BLaER1 treated with 17β-estradiol and CSF1 and Interleukin-3, amounts not matched to agents 10 nM and 100 nM (cell line): ENCODE data around the gene RFC1.

Source experiments
- H3K27ac ChIP-seq, 11 experiments: shearing (Covaris generic); formaldehyde crosslinking; 2 replicates each; pipeline ENCODE4 v1.8.1; 2022
- H3K27me3 ChIP-seq, 11 experiments: shearing (Covaris generic); formaldehyde crosslinking; 2 replicates each; pipeline ENCODE4 v1.8.1; 2022
- H3K36me3 ChIP-seq, 11 experiments: shearing (Covaris generic); formaldehyde crosslinking; 2 replicates each; pipeline ENCODE4 v1.8.1; 2022
- H3K4me1 ChIP-seq, 10 experiments: shearing (Covaris generic); formaldehyde crosslinking; 2 replicates each; pipeline ENCODE4 v1.8.1; 2022
- H3K4me2 ChIP-seq, 11 experiments: shearing (Covaris generic); formaldehyde crosslinking; 2 replicates each; pipeline ENCODE4 v1.8.1; 2022
- H3K4me3 ChIP-seq, 10 experiments: shearing (Covaris generic); formaldehyde crosslinking; 2 replicates each; pipeline ENCODE4 v1.8.1; 2022
- H3K9ac ChIP-seq, 11 experiments: shearing (Covaris generic); formaldehyde crosslinking; 2 replicates each; pipeline ENCODE4 v1.8.1; 2022
- H3K9me3 ChIP-seq, 11 experiments: shearing (Covaris generic); formaldehyde crosslinking; replicated peaks in 1 of 11; 2 replicates each; pipeline ENCODE4 v1.8.1; 2022
- H4K20me1 ChIP-seq, 11 experiments: shearing (Covaris generic); formaldehyde crosslinking; 2 replicates each; pipeline ENCODE4 v1.8.1; 2022
- Cebpa-rat ChIP-seq, 11 experiments: shearing (Covaris generic); IDR thresholded peaks; 2 replicates each; pipeline ENCODE4 v1.8.1; 2022

Gene RFC1

DNA sequence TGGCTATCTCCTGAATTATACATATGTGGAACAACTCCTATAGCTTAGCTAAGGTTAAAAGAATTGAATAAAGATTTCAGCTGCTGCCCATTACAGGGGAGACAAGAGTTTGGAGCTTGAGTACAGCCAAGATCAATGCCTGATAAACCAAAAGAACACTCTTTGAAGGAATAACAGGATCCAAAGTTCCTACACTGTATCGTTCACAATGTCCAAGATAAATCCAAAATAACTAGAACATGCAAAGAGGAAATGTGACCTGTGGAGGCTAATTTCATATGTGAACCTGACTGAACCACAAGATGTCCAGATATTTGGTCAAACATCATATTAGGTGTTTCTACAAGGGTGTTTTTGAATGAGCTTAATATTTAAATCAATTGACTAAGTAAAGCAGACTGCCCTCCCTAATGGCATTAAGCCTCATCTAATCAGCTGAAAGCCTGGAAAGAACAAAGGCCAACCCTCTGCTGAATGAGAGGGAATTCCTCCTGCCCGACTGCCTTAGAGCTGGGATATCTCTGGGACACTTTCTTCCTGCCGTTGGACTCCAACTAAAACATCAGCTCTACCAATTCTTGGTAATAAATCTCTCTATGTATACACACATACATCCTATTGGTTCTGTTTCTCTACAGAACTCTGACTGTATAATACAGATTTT, 19.2 kb downstream of the RFC1 start:
- Histone ChIP-seq H3K36me3 (peaks cover 82 to 100% (median 95%) of the 10 kb centered on the region in 11 experiments), H3K9me3 (peaks cover 15 to 41% (median 32%) of the 10 kb centered on the region in 11 experiments), H3K27ac (no peak overlapping the region), H4K20me1 (peaks cover 0 to 15% (median 3%) of the 10 kb centered on the region in 11 experiments; a peak in 9 of 22 replicates), H3K4me2 (no peak overlapping the region), H3K4me1 (peaks cover 0 to 6% (median 0%) of the 10 kb centered on the region in 10 experiments; a peak in 3 of 20 replicates), H3K9ac (no peak overlapping the region), H3K4me3 (no peak overlapping the region), H3K27me3 (no peaks in the 10 kb centered on the region)
- TF ChIP-seq Cebpa-rat (IDR thresholded peaks at IDR 0.05) = no peak

DNA sequence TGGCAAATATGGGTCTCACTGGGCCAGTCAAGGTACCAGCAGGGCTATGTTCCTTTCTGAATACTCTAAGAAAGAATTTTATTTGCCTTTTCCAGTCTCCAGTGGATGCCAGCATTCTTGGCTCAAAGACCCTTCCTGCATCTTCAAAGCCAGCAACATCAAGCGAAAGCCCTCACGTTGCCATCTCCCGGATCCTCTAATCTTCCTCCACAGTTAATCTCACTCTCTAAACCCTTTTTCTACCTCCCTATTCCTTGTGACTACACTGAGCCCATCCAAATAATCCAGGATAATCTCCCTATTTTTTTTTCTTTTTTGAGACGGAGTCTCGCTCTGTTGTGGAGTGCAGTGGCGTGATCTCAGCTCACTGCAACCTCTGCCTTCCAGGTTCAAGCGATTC, 23.4 kb downstream of the RFC1 start:
- peaks cover 0 to 6% (median under 1%) of the 10 kb centered on the region in 11 experiments; a peak in 2 of 22 replicates for H3K9me3 ChIP-seq
- H3K27me3 ChIP-seq = no peaks in the 10 kb centered on the region
- H3K27ac ChIP-seq = no peak overlapping the region
- peaks cover 0 to 15% (median 3%) of the 10 kb centered on the region in 11 experiments; a peak in 9 of 22 replicates for H4K20me1 ChIP-seq
- peaks cover 0 to 11% (median 3%) of the 10 kb centered on the region in 10 experiments; a peak in 7 of 20 replicates for H3K4me1 ChIP-seq
- no peak overlapping the region for H3K9ac ChIP-seq
- no peak overlapping the region for H3K4me3 ChIP-seq
- H3K36me3 ChIP-seq = peaks cover 77 to 93% (median 86%) of the 10 kb centered on the region in 11 experiments
- no peak for TF ChIP-seq Cebpa-rat (IDR thresholded peaks at IDR 0.05)
- H3K4me2 ChIP-seq = no peak overlapping the region

DNA sequence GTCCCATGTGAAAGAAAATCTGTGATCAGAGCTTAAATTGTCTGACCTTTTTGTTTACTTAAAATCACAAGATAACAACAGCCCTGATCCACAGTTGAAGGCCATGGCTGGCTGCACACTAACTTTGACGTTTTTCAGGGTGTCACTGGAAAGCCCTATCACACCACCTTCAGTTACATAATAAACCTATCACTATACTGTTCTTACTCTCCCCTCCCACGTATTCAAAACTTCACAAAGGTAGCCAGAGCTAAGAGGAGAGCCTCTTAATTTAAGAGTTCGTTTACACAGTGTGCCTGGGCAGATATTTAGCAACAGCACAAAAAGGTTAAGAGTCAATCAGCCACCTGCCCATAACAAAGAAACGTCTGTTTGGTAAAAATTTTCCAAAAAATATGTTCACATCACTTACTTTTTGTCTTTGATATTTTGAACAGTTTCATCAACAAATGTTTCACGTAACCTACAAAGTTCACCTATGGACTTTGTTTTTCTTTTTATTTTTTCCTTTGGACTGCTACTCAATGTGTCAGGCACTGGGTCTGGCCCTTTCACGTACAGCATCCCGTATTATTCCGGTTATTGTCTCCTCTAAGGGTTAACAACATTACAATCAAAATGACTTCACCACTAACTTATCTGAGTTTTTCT, 25.0 kb downstream of the RFC1 start:
- no peak for TF ChIP-seq Cebpa-rat (IDR thresholded peaks at IDR 0.05)
- H3K4me1 ChIP-seq = peaks cover 0 to 11% (median 3%) of the 10 kb centered on the region in 10 experiments; a peak in 7 of 20 replicates
- H3K4me2 ChIP-seq = peak overlapping the region in 1 of 11 experiments; percentile 33; a peak in 2 of 22 replicates
- H3K4me3 ChIP-seq = no peak overlapping the region
- H4K20me1 ChIP-seq = peaks cover 0 to 13% (median 0%) of the 10 kb centered on the region in 11 experiments; a peak in 9 of 22 replicates
- H3K27me3 ChIP-seq = no peaks in the 10 kb centered on the region
- H3K36me3 ChIP-seq = peaks cover 68 to 86% (median 78%) of the 10 kb centered on the region in 11 experiments
- no peak overlapping the region for H3K9ac ChIP-seq
- H3K9me3 ChIP-seq = no peaks in the 10 kb centered on the region
- no peak overlapping the region for H3K27ac ChIP-seq

DNA sequence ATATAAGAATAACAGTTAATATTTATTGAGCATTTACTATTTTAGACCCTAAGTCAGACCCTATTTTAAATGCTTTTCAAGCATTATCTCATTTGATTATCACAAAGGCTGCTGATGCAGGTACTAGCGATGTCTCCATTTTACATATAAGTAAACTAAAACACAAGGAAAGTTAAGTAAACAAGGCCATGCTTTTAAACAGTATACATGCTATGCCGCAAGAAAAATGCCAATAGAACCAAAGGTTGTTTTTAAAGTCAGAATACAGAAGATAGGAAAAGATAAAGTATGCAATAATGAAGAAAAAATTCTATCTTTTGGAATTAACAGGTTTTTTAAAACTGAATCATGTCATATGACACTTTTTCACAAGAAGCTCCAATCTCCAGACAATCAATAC, 26.2 kb downstream of the RFC1 start:
- no peak for TF ChIP-seq Cebpa-rat (IDR thresholded peaks at IDR 0.05)
- no peak overlapping the region for H3K4me2 ChIP-seq
- H3K4me3 ChIP-seq = no peak overlapping the region

DNA sequence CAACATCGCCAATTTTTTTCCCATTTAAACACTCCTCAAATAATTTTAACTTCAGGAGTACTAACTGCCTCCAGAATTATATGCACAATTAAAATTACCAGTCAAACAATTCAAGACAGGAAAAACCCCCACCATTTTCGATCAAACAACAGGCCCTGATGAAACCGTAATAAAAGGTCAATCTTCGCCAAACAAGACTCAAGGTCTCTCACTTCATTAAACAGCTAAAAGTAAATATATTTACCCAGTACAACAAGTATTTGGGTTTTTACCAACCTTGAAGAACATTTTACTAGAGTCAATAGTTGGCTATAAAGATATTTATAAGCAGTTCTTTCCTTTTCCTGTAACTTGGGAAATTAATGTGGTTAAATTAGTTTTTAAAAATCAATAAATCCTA, 28.3 kb downstream of the RFC1 start:
- Histone ChIP-seq H3K9me3 (no peaks in the 10 kb centered on the region), H3K27me3 (no peaks in the 10 kb centered on the region), H3K4me3 (no peak overlapping the region), H3K4me1 (peaks cover 0 to 11% (median 3%) of the 10 kb centered on the region in 10 experiments; a peak in 7 of 20 replicates), H3K27ac (no peak overlapping the region), H4K20me1 (peaks cover 0 to 11% (median 4%) of the 10 kb centered on the region in 11 experiments; a peak in 8 of 22 replicates), H3K9ac (no peak overlapping the region), H3K4me2 (no peak overlapping the region), H3K36me3 (peaks cover 41 to 76% (median 49%) of the 10 kb centered on the region in 11 experiments)
- no peak for TF ChIP-seq Cebpa-rat (IDR thresholded peaks at IDR 0.05)

More for the DNA sequence above, 26.2 kb downstream of the RFC1 start:
- Histone ChIP-seq H3K9ac (no peak overlapping the region), H3K27me3 (no peaks in the 10 kb centered on the region), H3K36me3 (peaks cover 57 to 83% (median 69%) of the 10 kb centered on the region in 11 experiments), H4K20me1 (peaks cover 0 to 9% (median 4%) of the 10 kb centered on the region in 11 experiments; a peak in 10 of 22 replicates), H3K4me1 (peaks cover 0 to 11% (median 3%) of the 10 kb centered on the region in 10 experiments; a peak in 7 of 20 replicates), H3K27ac (no peak overlapping the region), H3K9me3 (no peaks in the 10 kb centered on the region)

DNA sequence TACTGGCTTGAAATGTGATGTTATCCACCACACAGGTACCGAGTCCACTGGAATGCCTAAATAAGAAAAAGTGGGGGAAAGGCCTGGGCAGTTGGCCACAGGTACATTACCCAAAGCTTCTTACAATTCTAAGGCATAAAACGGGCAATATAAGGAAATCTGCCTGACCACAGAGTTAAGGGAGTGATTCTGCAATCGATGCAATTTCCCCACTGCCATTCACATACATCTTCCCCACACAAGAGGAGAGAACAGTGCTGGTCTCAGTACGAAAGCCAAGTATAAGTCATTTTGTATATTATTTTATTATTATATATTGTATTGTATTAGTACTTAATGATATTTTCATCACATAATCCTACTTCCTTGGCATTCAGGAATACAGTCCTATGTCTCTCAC, 30.6 kb downstream of the RFC1 start:
- H3K9me3 ChIP-seq = no peaks in the 10 kb centered on the region
- no peaks in the 10 kb centered on the region for H3K27me3 ChIP-seq
- H3K4me2 ChIP-seq = no peak overlapping the region
- H4K20me1 ChIP-seq = peaks cover 0 to 13% (median 4%) of the 10 kb centered on the region in 11 experiments; a peak in 7 of 22 replicates
- peaks cover 20 to 63% (median 33%) of the 10 kb centered on the region in 11 experiments; a peak in 21 of 22 replicates for H3K36me3 ChIP-seq
- no peaks in the 10 kb centered on the region for H3K4me1 ChIP-seq
- TF ChIP-seq Cebpa-rat (IDR thresholded peaks at IDR 0.05) = no peak
- no peak overlapping the region for H3K9ac ChIP-seq
- H3K27ac ChIP-seq = no peak overlapping the region
- no peak overlapping the region for H3K4me3 ChIP-seq

DNA sequence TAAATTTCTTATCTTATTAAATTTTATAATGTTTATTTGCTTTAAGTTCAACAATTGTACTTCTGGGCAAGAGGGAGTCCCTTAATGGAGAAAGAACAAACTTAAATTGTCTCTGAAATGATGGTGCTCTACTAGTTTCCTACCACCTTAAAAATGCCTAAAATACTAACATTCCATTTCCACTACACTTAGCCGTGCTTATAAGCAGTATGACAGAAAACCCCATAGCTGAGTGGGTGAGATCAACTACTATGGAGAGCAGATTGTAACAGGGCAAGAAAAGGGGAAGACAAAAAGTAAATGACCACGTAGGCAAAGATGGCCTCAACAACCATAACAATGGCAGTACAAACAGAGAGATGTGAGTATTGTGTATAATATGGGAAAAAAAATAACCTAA, 35.0 kb downstream of the RFC1 start:
- Histone ChIP-seq H3K36me3 (peaks cover 23 to 77% (median 45%) of the 10 kb centered on the region in 11 experiments; a peak in 21 of 22 replicates), H4K20me1 (peaks cover 0 to 16% (median 9%) of the 10 kb centered on the region in 11 experiments; a peak in 9 of 22 replicates), H3K4me2 (no peak overlapping the region), H3K27me3 (no peaks in the 10 kb centered on the region), H3K9ac (no peak overlapping the region), H3K4me3 (no peak overlapping the region), H3K9me3 (peaks cover 0 to 8% (median 0%) of the 10 kb centered on the region in 11 experiments; a peak in 4 of 22 replicates), H3K27ac (no peak overlapping the region), H3K4me1 (no peaks in the 10 kb centered on the region)
- TF ChIP-seq Cebpa-rat (IDR thresholded peaks at IDR 0.05) = no peak

DNA sequence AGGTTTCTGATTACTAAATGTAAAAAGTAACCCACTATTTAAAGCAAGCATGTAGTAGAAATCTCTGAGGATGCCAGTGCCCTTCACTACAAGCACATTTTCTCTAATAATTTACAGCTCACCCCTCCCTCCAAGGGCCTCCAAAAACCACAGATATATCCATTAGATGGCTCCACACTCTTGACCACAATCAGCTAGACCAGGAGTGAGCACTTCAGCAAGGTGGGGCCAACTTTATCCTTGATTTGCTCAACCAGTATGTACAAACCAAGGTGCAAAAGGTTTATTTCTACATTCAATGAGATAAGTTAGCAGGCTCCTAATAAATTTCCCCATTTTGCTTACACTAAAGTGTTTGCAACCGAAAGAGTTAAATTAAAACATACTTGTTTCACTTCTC, 35.8 kb downstream of the RFC1 start:
- peaks cover 31 to 77% (median 49%) of the 10 kb centered on the region in 11 experiments for H3K36me3 ChIP-seq
- H3K4me1 ChIP-seq = no peaks in the 10 kb centered on the region
- no peak overlapping the region for H3K4me2 ChIP-seq
- H3K9me3 ChIP-seq = peaks cover 0 to 8% (median 0%) of the 10 kb centered on the region in 11 experiments; a peak in 4 of 22 replicates
- H3K4me3 ChIP-seq = no peak overlapping the region
- peaks cover 0 to 12% (median 4%) of the 10 kb centered on the region in 11 experiments; a peak in 8 of 22 replicates for H4K20me1 ChIP-seq
- H3K27me3 ChIP-seq = no peaks in the 10 kb centered on the region
- H3K27ac ChIP-seq = no peak overlapping the region
- no peak for TF ChIP-seq Cebpa-rat (IDR thresholded peaks at IDR 0.05)
- H3K9ac ChIP-seq = no peak overlapping the region

DNA sequence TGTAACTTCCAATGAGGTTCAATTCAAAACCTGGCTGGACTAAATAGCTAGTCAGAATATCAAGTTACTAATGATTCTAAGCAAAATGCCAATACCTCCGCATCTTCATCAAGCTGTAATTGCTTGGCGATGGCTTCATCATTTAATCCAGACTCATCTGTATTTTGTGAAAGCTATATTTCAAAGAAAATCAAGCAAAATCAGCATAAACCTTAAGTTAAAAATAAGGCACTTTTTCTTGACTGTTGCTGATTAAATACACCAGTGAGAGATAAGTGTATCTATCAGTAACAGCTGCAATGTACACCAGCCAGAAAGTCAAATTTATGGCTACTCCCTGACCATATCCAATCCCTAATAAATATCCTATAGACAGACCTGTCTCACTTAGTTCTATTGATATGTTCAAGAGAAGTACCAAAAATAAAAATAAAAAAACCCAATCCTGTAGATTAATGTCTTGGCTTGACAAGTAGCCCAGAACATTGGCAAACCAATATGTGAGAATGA, 39.6 kb downstream of the RFC1 start:
- H3K36me3 ChIP-seq = peaks cover 62 to 88% (median 77%) of the 10 kb centered on the region in 11 experiments
- TF ChIP-seq Cebpa-rat (IDR thresholded peaks at IDR 0.05) = no peak
- no peaks in the 10 kb centered on the region for H3K27me3 ChIP-seq
- no peak overlapping the region for H3K27ac ChIP-seq
- no peak overlapping the region for H3K4me2 ChIP-seq
- H4K20me1 ChIP-seq = peaks cover 0 to 12% (median 0%) of the 10 kb centered on the region in 11 experiments; a peak in 4 of 22 replicates
- peaks cover 0 to 8% (median 0%) of the 10 kb centered on the region in 11 experiments; a peak in 4 of 22 replicates for H3K9me3 ChIP-seq
- no peak overlapping the region for H3K9ac ChIP-seq
- no peak overlapping the region for H3K4me3 ChIP-seq
- H3K4me1 ChIP-seq = no peaks in the 10 kb centered on the region
